ENCODE data around the gene HHIPL1. TPM values are rescaled to one million over a fixed set of nuclear protein-coding genes. Genes with fewer than 3 reads are reported as not detected.

The HHIPL1 gene
- total and polyA plus RNA-seq, 5 donors = 0.75 to 3.4 (median 2.0) TPM

Other genes with a start within 250 kb of the HHIPL1 start
- gene SETD3, start 164.3 kb upstream of the HHIPL1 start, total RNA-seq = 100 to 1,000 TPM; 101 to 127 (median 113) TPM
- gene SETD3, start 164.3 kb upstream of the HHIPL1 start, polyA plus RNA-seq = 65.4 TPM
- gene CCNK, start 163.7 kb upstream of the HHIPL1 start, total RNA-seq = 10 to 100 TPM; 30.0 to 36.5 (median 31.4) TPM
- gene CCNK, start 163.7 kb upstream of the HHIPL1 start, polyA plus RNA-seq = 12.2 TPM
- 10 to 100 TPM; 21.0 to 23.3 (median 22.0) TPM for gene CCDC85C, start 40.9 kb upstream of the HHIPL1 start, total RNA-seq
- 31.5 TPM for gene CCDC85C, start 40.9 kb upstream of the HHIPL1 start, polyA plus RNA-seq
- gene CYP46A1, start 39.2 kb downstream of the HHIPL1 start, total RNA-seq = 1 to 10 TPM; 5.7 to 9.2 (median 7.9) TPM
- 5.8 TPM for gene CYP46A1, start 39.2 kb downstream of the HHIPL1 start, polyA plus RNA-seq
- gene EML1, start 148.3 kb downstream of the HHIPL1 start, total RNA-seq = 10 to 100 TPM; 32.5 to 39.1 (median 34.8) TPM
- gene EML1, start 148.3 kb downstream of the HHIPL1 start, polyA plus RNA-seq = 11.2 TPM

Data from right cardiac atrium (tissue), 5 donors.